GM12872 (cell line): ENCODE results near the gene SH3BGR.

Experiments
- TF ChIP-seq, protein P1 (sequence below): IDR thresholded peaks from 3 replicates; pipeline ENCODE4 v1.5.1; 2011; ENCODE audit warnings: low read depth, mild to moderate bottlenecking, low read length, moderate library complexity; ENCODE audit not compliant: insufficient read depth

SH3BGR gene

DNA sequence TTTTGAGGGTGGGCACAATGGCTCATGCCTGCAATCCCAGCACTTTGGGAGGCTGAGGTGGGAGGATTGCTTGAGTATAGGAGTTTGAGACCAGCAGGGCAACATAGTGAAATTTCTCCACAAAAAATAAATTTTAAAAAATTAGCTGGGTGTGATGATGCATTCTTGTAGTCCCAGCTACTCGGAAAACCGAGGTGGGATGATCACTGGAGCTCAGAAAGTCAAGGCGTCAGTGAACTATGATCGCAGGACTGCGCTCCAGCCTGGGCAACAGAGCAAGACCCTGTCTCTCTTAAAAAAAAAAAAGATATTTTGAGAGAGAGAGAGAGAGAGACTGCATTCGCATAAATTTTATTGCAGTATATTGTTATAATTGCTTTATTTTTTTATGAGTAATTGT, 85.1 kb downstream of the SH3BGR start:
- TF ChIP-seq, protein P1, sequence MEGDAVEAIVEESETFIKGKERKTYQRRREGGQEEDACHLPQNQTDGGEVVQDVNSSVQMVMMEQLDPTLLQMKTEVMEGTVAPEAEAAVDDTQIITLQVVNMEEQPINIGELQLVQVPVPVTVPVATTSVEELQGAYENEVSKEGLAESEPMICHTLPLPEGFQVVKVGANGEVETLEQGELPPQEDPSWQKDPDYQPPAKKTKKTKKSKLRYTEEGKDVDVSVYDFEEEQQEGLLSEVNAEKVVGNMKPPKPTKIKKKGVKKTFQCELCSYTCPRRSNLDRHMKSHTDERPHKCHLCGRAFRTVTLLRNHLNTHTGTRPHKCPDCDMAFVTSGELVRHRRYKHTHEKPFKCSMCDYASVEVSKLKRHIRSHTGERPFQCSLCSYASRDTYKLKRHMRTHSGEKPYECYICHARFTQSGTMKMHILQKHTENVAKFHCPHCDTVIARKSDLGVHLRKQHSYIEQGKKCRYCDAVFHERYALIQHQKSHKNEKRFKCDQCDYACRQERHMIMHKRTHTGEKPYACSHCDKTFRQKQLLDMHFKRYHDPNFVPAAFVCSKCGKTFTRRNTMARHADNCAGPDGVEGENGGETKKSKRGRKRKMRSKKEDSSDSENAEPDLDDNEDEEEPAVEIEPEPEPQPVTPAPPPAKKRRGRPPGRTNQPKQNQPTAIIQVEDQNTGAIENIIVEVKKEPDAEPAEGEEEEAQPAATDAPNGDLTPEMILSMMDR = no peak

DNA sequence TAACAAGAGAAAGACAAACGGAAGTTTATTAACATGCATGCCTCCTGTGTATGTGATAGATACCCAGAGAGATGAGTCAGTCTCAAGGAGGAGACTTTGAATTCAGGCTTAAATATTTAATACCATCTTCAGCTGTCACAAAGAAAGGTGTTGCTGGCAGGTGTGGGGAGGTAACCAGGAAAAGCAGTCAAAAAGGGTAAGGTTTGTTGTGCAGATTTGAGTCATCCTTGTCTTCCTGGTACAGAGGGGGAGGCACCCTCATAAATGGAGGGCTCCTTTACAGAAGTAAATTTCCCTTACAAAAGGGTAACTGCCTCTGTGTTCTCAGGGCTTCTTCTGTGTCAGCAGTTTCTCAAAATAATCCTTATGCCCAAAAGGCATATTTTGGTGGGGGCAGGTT, 85.8 kb downstream of the SH3BGR start:
- TF ChIP-seq, protein P1 = no peak

DNA sequence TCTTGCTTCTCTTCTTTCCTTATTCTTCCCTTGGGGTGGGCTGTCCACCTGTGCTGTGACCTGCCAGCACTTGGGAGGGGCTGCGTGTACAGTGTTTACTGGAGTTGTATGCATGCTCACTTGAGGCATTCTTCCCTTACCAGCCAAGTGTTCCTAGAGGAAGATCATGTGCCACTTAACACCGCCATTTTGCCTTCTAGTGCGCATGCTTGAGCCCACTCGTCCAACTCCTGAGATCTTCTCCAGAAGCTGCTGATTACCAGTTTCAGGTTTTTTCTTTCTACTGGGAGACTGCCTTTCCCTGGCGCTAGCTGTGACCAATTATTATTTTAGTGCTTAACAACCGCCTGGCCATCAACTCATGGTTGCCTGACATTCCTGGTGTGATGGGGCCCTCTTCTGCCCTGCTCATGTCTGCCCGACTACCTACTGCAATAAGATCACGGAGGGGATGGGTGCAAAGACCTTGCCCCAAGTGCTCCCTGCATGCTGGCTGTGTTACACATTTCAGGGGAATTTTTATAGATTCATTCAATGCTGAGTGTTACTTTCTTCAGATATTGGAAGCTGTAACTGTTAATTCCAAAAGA, 86.8 kb downstream of the SH3BGR start:
- TF ChIP-seq, protein P1 = no peak

DNA sequence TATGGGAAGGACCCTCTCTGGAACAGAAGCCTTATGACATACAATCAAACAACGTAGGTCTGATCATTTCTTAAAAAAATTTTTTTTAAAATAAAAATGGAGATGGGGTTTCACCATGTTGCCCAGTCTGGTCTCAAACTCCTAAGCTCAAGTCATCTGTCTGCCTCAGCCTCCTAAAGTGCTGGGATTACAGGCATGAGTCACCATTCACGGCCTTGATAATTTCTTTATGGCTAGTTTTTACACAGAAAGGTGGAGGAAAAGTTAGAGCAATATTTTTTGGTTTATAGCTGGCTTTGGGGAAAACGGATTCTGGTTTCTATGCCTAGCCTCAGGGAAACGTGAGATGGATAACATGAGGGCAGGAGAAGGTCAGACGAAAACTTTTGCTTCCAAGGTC, 91.0 kb downstream of the SH3BGR start:
- TF ChIP-seq, protein P1 = no peak

DNA sequence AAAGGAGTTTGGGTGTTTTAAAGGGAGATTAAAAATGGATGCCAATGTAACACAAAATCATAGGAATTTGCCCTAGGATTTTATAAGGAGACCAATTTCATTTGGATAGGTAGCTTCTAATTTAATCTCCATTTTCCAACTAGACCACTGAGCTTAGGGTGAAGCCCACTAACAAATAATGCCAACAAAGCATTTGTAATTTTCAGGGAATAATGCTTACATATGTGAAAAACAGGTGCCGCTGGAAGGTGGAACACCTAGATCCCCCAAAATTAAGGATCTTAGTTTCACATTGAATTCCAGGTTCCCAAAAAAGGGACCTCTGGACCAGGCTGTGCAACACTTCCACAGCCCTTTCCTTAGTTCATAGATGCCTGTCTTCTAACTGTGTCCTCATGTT, 94.8 kb downstream of the SH3BGR start:
- TF ChIP-seq, protein P1 = no peak

DNA sequence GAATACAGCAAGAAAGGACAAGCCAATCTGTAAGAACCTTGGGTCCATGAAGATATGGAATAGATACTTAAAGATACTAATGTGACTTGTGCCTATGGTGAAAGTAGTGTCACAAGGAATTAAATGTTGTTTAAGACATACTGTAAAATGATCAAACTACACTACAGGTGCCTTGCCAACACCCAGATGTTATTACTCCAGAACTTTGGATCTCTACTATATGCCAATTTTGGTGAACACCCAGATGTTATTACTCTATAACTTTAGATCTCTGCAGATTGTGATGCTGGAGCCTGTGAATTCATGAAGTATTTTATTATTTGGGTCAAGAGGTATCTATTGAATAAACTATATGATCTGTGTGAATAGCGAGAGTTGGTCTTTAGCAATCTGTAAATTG, 101.1 kb downstream of the SH3BGR start:
- TF ChIP-seq, protein P1 = no peak

DNA sequence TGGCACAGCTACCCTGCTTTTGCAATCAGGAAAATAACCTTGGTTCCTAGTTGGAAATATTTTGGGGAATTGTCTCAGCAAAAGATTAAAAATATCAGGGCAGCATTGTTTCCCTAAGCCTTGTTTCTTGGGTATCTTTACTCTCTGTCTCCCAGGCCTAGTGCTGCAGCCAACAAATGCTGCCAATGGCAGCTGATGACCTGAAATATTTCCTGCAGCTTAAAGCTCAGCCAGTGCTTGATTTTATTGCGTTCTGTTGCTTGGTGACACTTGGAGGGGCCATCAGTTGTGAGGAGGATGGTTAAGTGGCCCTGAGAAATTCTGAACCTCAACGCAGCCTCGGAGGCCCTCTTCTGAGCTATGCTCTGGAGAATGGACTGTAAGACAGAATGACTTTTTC, 101.6 kb downstream of the SH3BGR start:
- TF ChIP-seq, protein P1 = no peak
